Mesothelial cell of epicardium (in vitro differentiated cells): Measurements from ENCODE around the gene PRMT2. TPM values are rescaled to one million over a fixed set of nuclear protein-coding genes. Genes with fewer than 3 reads are reported as not detected.
A peak's percentile ranks its signal among the peaks of the same experiment; 100 is the strongest.
"Not testable (repeated sequence)": the region's sequence is repeated elsewhere in the genome, so short reads cannot be mapped to it uniquely, and the experiment has no call there.

ENCODE experiments used
- DNase-seq, 2 experiments: peaks; one replicate each; pipeline ENCODE4 v3.0.0; 2021; ENCODE audit warnings: low spot score in 2 of 2; ENCODE audit not compliant: unreplicated experiment in 2 of 2
- H3K27ac Mint-ChIP-seq: 2 replicates; pipeline ENCODE4 v1.8.0; 2021; ENCODE audit warnings: mixed read lengths
- H3K27me3 Mint-ChIP-seq: 2 replicates; pipeline ENCODE4 v1.8.0; 2021; ENCODE audit warnings: low read depth, mixed read lengths
- H3K36me3 Mint-ChIP-seq: 2 replicates; pipeline ENCODE4 v1.8.0; 2021; ENCODE audit warnings: mixed read lengths
- H3K4me1 Mint-ChIP-seq: 2 replicates; pipeline ENCODE4 v1.8.0; 2021; ENCODE audit warnings: mixed read lengths
- H3K4me3 Mint-ChIP-seq: 2 replicates; pipeline ENCODE4 v1.8.0; 2021; ENCODE audit warnings: mild to moderate bottlenecking, moderate library complexity, mixed read lengths
- H3K9me3 Mint-ChIP-seq: 2 replicates; pipeline ENCODE4 v1.8.0; 2021; ENCODE audit warnings: mixed read lengths
- CTCF ChIP-seq: fragments of 200-600 bp; sonication (generic); IDR thresholded peaks from one replicate; pipeline ENCODE4 v1.5.0; 2021; ENCODE audit warnings: antibody characterized with exemption; ENCODE audit not compliant: unreplicated experiment
- total RNA-seq: library from RNA; stranded (reverse); gene quantifications from 3 replicates; pipeline ENCODE4 v1.2.1, GENCODE V29; 2021

The PRMT2 gene
- total RNA-seq, 1 donor from 2014 or later, result 84.4 TPM

GRCh38 chr21:46675595-46676280, 40.3 kb downstream of the PRMT2 start:
- H3K27ac Mint-ChIP-seq, result peak overlapping the region; percentile 32
- peaks cover 17% of the 10 kb centered on the region for H3K4me1 Mint-ChIP-seq
- no peak for DNase-seq
- H3K36me3 Mint-ChIP-seq, result no peaks in the 10 kb centered on the region
- no peaks in the 10 kb centered on the region for H3K9me3 Mint-ChIP-seq
- H3K4me3 Mint-ChIP-seq, result no peak overlapping the region
- no peak for TF ChIP-seq CTCF
- H3K27me3 Mint-ChIP-seq, result peaks cover 3% of the 10 kb centered on the region

- not testable (repeated sequence) for H3K4me3 Mint-ChIP-seq, H3K27ac Mint-ChIP-seq, DNase-seq, H3K27me3 Mint-ChIP-seq, H3K9me3 Mint-ChIP-seq, H3K36me3 Mint-ChIP-seq
- peaks cover 24% of the 10 kb centered on the region for H3K4me1 Mint-ChIP-seq
Measured at GRCh38 chr21:46676542-46676941, 41.1 kb downstream of the PRMT2 start.

GRCh38 chr21:46681593-46681992, 46.1 kb downstream of the PRMT2 start:
- H3K9me3 Mint-ChIP-seq, H3K4me3 Mint-ChIP-seq, H3K27me3 Mint-ChIP-seq, DNase-seq, H3K36me3 Mint-ChIP-seq: not testable (repeated sequence)
- Mint-ChIP-seq H3K27ac (peak overlapping the region; percentile 78), H3K4me1 (peaks cover 30% of the 10 kb centered on the region)

DNA sequence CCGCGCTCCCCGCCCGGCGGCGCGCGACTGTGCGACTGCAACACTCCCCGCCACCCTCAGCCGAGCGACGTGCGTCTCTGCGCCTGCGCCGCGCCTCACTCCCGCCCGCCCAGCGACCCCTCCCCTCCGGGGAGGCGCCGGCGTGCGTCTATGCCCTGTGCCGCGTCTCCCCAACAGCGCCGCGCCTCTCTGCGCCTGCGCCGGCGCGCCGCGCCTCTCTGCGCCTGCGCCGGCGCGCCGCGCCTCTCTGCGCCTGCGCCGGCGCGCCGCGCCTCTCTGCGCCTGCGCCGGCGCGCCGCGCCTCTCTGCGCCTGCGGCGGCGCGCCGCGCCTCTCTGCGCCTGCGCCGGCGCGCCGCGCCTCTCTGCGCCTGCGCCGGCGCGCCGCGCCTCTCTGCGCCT, 63.2 kb downstream of the PRMT2 start:
- not testable (repeated sequence) for H3K27ac Mint-ChIP-seq, H3K9me3 Mint-ChIP-seq, H3K4me3 Mint-ChIP-seq, H3K4me1 Mint-ChIP-seq, H3K36me3 Mint-ChIP-seq, H3K27me3 Mint-ChIP-seq, DNase-seq

GRCh38 chr21:46699104-46699503, 63.6 kb downstream of the PRMT2 start:
- not testable (repeated sequence) for H3K9me3 Mint-ChIP-seq, H3K27ac Mint-ChIP-seq, H3K4me1 Mint-ChIP-seq, H3K27me3 Mint-ChIP-seq, H3K4me3 Mint-ChIP-seq, DNase-seq, H3K36me3 Mint-ChIP-seq

Other genes with a start within 250 kb of the PRMT2 start
- gene DIP2A, start 176.8 kb upstream of the PRMT2 start, total RNA-seq, result 54.6 to 57.2 TPM (median 56.9 TPM) in 3 replicates
- gene S100B, start 30.6 kb upstream of the PRMT2 start, total RNA-seq, result 0.27 TPM in 2 of 3 replicates, not detected in the other